Measurements from ENCODE around the gene PNMA8A.

The PNMA8A gene

DNA sequence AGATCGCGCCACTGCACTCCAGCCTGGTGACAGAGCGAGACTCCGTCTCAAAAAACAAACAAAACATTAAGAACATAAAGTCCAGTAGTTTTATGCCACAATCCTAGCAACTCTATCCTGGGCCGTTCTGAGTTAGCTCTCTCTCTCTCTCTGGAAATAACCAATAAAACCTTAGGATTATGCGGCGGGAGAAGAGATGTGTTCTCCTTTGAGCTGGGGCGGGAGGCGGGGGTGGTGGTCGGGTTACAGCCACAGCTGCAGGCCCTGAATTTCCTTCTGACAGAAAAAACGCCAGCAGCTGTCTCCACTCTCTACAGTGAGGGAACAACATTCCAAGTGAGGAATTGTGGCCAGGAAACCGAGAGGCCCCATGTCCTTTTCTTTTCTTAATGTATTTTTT, 9.1 kb upstream of the PNMA8A start:
- Histone ChIP-seq H3K9me3 (ENCODE audit: insufficient read depth, low read depth, low read length) (no peaks in the 10 kb centered on the region), H2AFZ (ENCODE audit: low read length) (no peak overlapping the region), H3K4me3 (ENCODE audit: low read length, poor library complexity, severe bottlenecking) (no peak overlapping the region), H3K4me1 (ENCODE audit: insufficient read depth, low read length, poor library complexity, severe bottlenecking) (no peaks in the 10 kb centered on the region), H3K36me3 (ENCODE audit: insufficient read depth, low read length) (no peaks in the 10 kb centered on the region), H3K9ac (ENCODE audit: low read depth, low read length, poor library complexity, severe bottlenecking) (no peak overlapping the region), H4K20me1 (ENCODE audit: insufficient read depth, low read length, poor library complexity, severe bottlenecking) (no peaks in the 10 kb centered on the region), H3K27me3 (ENCODE audit: insufficient read depth, low read length, poor library complexity, severe bottlenecking) (no peaks in the 10 kb centered on the region), H3K9me2 (replicated peaks; ENCODE audit: low read depth, low read length) (no peaks in the 10 kb centered on the region), H3F3A (ENCODE audit: low read depth) (no peaks in the 10 kb centered on the region), H3K4me2 (ENCODE audit: low read depth, low read length, poor library complexity, severe bottlenecking) (no peak overlapping the region), H3K79me2 (ENCODE audit: insufficient read depth, low read length) (no peaks in the 10 kb centered on the region)
- no peak for TF ChIP-seq EZH2phosphoT487 (IDR thresholded peaks at IDR 0.05; ENCODE audit: borderline replicate concordance)
- no peak for TF ChIP-seq CTCF (conservative IDR thresholded peaks at IDR 0.05; ENCODE audit: low read length)

GRCh38 chr19:46478356-46478986, 7.1 kb upstream of the PNMA8A start:
- H2AFZ ChIP-seq (ENCODE audit: low read length), result no peak overlapping the region
- no peak overlapping the region for H3K4me2 ChIP-seq (ENCODE audit: low read depth, low read length, poor library complexity, severe bottlenecking)
- TF ChIP-seq CTCF (conservative IDR thresholded peaks at IDR 0.05; ENCODE audit: low read length) (no peak), EZH2phosphoT487 (IDR thresholded peaks at IDR 0.05; ENCODE audit: borderline replicate concordance) (no peak)
- no peaks in the 10 kb centered on the region for H3K9me2 ChIP-seq (replicated peaks; ENCODE audit: low read depth, low read length)
- H3K4me3 ChIP-seq (ENCODE audit: low read length, poor library complexity, severe bottlenecking), result no peak overlapping the region
- no peak overlapping the region for H3K9ac ChIP-seq (ENCODE audit: low read depth, low read length, poor library complexity, severe bottlenecking)
- no peaks in the 10 kb centered on the region for H3K36me3 ChIP-seq (ENCODE audit: insufficient read depth, low read length)
- no peaks in the 10 kb centered on the region for H3K9me3 ChIP-seq (ENCODE audit: insufficient read depth, low read depth, low read length)
- no peaks in the 10 kb centered on the region for H4K20me1 ChIP-seq (ENCODE audit: insufficient read depth, low read length, poor library complexity, severe bottlenecking)
- H3K4me1 ChIP-seq (ENCODE audit: insufficient read depth, low read length, poor library complexity, severe bottlenecking), result no peaks in the 10 kb centered on the region
- H3F3A ChIP-seq (ENCODE audit: low read depth), result no peaks in the 10 kb centered on the region
- no peaks in the 10 kb centered on the region for H3K27me3 ChIP-seq (ENCODE audit: insufficient read depth, low read length, poor library complexity, severe bottlenecking)
- H3K79me2 ChIP-seq (ENCODE audit: insufficient read depth, low read length), result no peaks in the 10 kb centered on the region

DNA sequence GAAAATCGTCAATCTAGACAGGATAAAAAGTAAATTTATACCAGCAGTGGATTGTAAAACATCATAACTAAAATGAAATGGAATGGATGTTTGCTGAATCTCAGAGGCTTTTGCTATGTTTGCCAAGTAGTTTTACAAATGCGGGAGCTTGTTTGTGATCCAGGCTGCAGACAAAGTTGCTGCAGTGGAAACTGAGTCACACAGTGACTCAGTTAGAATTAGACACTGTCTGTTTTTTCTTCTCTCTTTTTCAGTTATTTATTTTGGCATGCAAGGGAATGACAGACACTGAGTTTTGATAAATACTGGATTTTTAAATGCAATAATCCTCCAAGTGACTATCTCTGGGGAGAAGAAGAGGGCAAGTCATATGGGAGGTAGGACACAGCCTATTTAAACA, 4.6 kb upstream of the PNMA8A start:
- Histone ChIP-seq H3K9ac (ENCODE audit: low read depth, low read length, poor library complexity, severe bottlenecking) (no peak overlapping the region), H3K36me3 (ENCODE audit: insufficient read depth, low read length) (no peaks in the 10 kb centered on the region), H3K9me2 (replicated peaks; ENCODE audit: low read depth, low read length) (no peaks in the 10 kb centered on the region), H3K4me2 (ENCODE audit: low read depth, low read length, poor library complexity, severe bottlenecking) (no peak overlapping the region), H3K4me1 (ENCODE audit: insufficient read depth, low read length, poor library complexity, severe bottlenecking) (no peaks in the 10 kb centered on the region), H2AFZ (ENCODE audit: low read length) (no peak overlapping the region), H3K27me3 (ENCODE audit: insufficient read depth, low read length, poor library complexity, severe bottlenecking) (no peaks in the 10 kb centered on the region), H4K20me1 (ENCODE audit: insufficient read depth, low read length, poor library complexity, severe bottlenecking) (no peaks in the 10 kb centered on the region), H3K9me3 (ENCODE audit: insufficient read depth, low read depth, low read length) (no peaks in the 10 kb centered on the region), H3K4me3 (ENCODE audit: low read length, poor library complexity, severe bottlenecking) (no peak overlapping the region), H3F3A (ENCODE audit: low read depth) (no peaks in the 10 kb centered on the region), H3K79me2 (ENCODE audit: insufficient read depth, low read length) (no peaks in the 10 kb centered on the region)
- TF ChIP-seq EZH2phosphoT487 (IDR thresholded peaks at IDR 0.05; ENCODE audit: borderline replicate concordance) (no peak), CTCF (conservative IDR thresholded peaks at IDR 0.05; ENCODE audit: low read length) (no peak)
